HG03457 (cell line): ENCODE results near the gene HSPB7.
"Not testable (repeated sequence)": the region's sequence is repeated elsewhere in the genome, so short reads cannot be mapped to it uniquely, and the experiment has no call there.

Experiments
- ATAC-seq: cut with Tn5 transposase; IDR thresholded peaks from one replicate; pipeline ENCODE4 v1.9.1; 2021; ENCODE audit warnings: moderate number of reproducible peaks; ENCODE audit not compliant: unreplicated experiment

The HSPB7 gene

GRCh38 chr1:16051039-16051438, 33.2 kb upstream of the HSPB7 start:
- ATAC-seq: no peak

DNA sequence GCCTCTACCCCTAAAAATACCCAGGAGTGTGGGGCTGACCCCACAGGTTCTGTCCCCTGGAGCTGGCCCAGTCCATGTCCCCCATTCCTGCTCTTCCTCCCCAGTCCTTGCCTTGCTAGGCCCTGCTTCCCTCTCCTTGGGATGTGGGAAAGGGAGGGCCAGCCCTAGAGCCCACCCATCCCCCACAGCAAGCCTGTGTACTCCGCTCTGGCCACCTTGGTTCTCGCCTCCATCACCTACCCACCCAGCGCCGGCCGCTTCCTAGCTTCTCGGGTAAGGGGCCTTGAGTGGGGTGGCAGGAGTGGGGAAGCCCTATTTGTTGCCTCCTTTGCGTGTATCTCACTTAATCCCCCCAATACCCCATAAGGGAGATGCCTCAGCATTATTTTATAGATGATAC, 32.5 kb upstream of the HSPB7 start:
- ATAC-seq: no peak

DNA sequence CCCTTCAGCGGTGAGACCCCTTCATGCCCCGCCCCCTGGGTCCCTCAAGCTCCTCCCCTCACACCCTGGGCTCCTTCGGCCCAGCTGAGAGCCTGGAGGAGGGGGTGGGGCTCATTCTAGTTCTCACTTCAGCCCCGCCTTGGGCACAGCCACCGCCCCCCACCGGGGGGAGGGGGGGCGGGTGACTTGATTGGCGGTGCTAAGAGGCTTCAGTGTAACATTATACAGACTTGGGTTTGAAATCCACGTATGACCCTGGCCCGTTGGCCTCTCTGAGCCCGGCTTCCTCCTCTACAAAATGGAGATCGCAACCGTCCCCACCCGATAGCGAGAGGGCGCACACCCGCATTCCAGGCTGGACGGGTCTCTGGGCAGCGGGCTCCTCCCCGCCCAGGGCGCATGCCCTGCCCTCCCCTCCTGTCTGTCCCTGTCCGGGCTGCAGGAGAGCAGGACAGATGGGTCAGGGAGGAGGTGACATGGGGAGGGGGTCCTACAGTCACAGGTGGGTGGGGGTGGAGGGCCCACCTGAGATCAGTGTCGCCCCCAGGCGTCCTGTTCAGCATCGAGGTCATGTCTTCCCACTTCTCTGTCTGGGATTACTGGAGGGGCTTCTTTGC, 30.8 kb upstream of the HSPB7 start:
- ATAC-seq: no peak

GRCh38 chr1:16047791-16048475, 30.1 kb upstream of the HSPB7 start:
- no peak for ATAC-seq

- ATAC-seq: no peak
Measured at GRCh38 chr1:16046842-16047241, 29.0 kb upstream of the HSPB7 start.

DNA sequence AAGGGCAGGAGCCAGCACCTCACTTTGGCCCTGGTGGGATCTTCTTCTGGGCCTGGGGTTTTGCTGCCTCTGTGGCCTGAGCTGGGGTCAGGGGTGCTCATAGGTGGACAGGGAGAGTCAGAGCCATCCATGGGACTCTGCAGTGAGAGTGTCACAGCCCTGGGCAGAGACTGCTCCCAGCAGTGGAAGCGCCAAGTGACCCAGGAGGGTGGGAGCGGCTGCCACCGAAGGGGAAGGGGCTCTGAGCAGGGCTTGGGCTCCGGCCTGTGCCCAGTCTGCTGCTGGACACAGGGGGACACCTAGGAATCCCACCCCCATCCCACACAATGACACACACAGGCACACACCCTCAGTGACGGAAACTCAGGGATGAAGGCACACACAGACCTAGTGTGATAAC, 26.1 kb upstream of the HSPB7 start:
- ATAC-seq: no peak

- no peak for ATAC-seq
Measured at GRCh38 chr1:16043521-16043920, 25.7 kb upstream of the HSPB7 start, which contains the start of gene CLCNKB. Gene CLCNKB, plus strand, starts transcription at chr1:16043782. Its CDS starts 711 bp downstream, at chr1:16044493.

DNA sequence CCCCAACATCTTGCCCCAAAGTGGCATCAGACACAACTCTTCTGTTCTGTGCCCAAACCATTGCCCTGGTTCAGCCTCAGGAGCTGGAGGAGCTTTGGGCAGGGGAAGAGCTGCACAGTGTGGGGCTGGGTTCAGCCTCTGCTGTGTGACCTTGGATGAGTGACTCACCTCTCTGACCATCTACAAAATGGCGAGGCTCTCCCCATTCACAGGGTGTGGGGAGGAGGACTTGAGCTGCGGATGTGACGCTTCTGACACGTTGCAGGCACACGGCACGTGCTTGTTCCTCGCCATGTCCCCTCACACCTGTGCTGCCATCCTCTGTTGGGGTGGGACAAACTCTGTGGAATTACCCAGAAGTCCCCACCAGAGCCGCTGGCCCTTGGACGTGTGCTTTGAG, 24.8 kb upstream of the HSPB7 start:
- not testable (repeated sequence) for ATAC-seq

DNA sequence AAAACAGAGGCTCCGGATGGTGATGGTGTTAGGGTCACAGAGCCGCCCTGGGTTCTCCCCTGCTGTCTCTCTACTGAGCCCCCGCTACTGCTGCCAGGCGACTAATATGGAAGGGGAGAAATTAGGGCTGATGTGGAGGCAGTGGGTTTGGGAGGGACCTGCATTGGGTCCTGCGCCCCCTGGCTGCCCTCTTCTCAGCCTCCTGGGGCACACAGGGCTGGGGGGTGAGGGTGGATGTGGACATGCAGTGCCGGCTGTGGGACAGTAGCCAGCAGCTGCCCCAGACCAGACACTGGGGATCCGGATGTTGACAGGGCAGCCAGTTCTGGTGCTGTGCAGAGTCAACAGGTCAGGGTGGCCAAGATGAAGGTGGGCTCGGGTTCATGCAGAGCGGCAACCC, 24.3 kb upstream of the HSPB7 start:
- no peak for ATAC-seq

DNA sequence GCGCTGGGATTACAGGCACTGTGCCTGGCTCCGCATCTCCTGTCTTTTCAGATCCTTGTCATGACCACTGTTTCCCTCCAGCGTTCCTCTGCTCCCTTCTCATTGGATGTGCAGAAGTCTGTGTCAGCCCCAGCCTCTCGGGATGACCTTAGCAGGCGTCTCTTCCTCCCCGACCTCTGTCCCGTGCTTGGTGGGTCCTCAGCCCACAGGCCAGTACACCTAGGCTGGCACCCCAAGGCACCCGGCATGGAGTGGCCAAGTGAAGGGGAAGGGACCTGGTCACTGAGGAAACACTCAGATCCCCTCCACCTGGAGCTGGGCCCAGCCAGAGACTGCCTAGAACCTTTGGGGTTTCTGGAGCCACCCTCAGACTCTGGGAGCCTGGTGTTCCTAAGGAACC, 23.4 kb upstream of the HSPB7 start:
- no peak for ATAC-seq

DNA sequence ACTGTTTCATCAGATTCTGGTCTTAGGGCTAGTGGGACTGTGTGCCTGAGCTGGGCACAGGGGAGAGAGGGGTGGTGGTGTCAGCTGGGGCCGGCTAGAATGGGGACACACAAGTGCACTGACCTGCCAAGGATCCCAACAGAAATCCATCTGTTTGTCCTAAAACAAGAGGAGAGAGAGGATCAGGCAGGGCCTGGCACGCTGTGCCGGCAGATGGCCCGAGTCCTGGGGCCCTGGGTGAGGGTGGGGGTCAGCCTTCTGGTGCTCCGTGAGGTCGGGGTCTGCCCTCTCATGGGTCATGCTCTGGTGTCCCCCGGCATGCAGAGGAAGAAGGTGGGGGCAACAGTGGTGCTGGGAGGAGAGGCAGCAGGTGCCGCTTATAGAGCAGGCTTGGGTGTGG, 22.0 kb upstream of the HSPB7 start:
- ATAC-seq: not testable (repeated sequence)

DNA sequence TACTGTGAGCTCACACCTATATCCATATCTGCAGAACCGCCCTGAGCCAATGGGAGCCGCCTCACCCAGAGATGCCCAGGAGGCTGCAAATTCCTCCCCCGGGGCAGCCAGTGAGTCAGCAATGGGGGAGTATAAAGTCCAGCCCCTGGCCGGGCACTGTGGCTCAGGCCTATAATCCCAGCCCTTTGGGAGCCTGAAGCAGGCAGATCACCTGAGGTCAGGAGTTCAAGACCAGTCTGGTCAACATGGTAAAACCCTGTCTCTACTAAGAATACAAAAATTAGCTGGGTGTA, 20.7 kb upstream of the HSPB7 start:
- no peak for ATAC-seq

DNA sequence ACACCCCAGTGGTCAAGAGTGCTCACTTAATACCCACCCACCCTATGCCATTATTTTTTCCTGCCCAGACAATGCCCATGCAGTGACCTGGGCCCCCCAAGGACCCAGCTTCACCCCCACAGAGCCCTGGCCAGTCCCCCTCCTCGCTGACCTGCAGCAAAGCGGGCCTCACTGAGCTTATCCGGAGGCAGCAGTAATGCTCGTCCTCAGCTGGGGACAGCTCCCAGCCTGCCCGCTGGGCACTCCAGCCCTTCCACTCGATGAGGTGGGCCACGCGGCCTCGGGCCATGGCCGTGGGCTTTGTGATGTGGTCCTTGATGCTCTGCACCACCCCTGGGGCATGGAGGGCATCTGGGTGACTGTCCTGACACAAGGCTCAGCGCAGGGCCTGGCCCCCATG, 18.6 kb upstream of the HSPB7 start:
- not testable (repeated sequence) for ATAC-seq

GRCh38 chr1:16033103-16033632, 15.3 kb upstream of the HSPB7 start:
- ATAC-seq: not testable (repeated sequence)

GRCh38 chr1:16032388-16033102, 14.7 kb upstream of the HSPB7 start:
- no peak for ATAC-seq

DNA sequence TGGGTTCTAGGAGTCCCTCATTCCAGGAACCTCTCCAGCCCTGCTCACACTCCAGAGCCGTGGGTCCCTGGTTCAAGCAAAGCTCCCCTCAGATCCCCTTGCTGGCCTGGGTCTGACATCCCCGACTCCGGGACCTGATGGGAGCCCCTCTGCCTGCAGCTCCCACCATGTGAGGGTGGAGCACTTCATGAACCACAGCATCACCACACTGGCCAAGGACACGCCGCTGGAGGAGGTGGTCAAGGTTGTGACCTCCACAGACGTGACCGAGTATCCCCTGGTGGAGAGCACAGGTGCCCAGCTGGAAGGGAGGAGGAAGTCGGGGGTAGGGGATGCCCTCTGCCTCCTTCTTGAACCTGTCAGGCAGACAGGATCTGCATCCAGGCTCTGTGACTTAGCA, 13.7 kb upstream of the HSPB7 start:
- ATAC-seq: no peak

GRCh38 chr1:16029288-16029687, 11.4 kb upstream of the HSPB7 start:
- ATAC-seq: no peak

- ATAC-seq: not testable (repeated sequence)
Measured at GRCh38 chr1:16029003-16029268, 11.1 kb upstream of the HSPB7 start.

DNA sequence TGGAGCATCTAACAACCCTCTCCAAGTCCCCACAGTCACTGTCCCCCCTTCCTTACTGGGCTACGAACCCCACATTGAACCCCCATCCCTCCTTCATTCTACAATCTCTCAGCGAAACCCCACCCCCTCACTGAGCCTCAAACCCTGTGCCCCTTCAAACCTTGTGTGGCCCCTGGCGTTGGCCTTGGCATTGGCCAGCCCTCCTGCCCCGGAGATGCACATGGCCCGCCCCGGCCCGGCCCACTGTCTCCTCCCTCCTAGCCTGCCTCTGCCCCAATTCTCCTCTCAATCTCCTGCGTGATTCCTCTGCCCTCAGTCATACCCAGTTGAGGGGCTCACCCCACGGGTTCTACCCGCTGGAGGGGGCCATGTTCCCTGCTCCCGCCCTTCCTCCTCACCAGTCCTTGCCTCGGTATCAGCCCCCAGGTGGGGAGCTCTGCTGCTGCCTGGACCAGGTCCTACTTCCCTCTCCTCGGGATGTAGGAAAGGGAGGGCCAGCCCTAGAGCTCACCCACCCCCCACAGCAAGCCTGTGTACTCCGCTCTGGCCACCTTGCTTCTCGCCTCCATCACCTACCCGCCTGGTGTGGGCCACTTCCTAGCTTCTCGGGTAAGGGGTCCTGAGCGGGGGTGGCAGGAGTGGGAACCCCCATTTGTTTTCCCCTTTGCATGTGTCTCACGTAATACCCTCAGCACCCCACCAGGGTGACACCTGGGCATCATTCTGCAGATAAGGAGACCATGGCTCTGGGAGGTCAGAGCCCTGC, 10.6 kb upstream of the HSPB7 start:
- ATAC-seq: no peak

DNA sequence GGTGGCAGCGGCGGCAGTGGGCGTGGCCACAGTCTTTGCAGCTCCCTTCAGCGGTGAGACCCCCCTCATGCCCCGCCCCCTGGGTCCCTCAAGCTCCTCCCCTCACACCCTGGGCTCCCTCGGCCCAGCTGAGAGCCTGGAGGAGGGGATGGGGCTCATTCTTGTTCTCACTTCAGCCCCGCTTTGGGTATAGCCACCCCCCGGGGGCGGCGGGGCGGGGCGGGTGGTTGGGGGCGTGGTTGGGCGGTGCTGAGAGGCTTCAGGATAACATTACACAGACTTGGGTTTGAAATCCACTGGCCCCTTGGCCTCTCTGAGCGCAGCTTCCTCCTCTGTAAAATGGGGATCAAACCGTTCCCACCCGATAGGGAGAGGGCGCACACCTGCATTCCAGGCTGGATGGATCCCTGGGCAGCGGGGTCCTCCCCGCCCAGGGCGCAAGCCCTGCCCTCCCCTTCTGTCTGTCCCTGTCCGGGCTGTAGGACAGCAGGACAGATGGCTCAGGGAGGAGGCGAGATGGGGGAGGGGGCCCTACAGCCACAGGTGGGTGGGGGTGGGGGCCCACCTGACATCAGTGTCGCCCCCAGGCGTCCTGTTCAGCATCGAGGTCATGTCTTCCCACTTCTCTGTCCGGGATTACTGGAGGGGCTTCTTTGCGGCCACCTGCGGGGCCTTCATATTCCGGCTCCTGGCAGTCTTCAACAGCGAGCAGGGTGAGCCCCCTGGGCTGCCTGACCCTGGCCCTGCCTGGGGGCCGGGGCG, 9.1 kb upstream of the HSPB7 start:
- no peak for ATAC-seq

DNA sequence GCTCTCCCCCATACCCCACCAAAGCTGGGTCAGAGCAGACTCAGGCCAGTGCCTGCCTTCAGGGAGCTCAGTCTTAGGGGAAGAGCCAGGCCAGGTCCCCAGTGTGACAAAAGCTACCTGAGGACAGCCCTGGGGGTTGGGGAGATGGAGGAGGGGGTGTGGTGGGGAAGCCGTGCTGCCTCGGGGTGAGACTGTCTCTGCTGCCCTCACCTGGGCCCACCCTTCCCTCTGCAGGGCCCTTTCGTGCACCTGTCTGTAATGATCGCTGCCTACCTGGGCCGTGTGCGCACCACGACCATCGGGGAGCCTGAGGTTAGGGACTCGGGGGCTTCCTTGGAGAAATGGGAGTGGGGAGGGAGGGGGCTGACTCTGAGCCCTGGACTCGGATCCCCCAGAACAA, 8.5 kb upstream of the HSPB7 start:
- not testable (repeated sequence) for ATAC-seq
